Naive thymus-derived CD4-positive, alpha-beta T cell (primary cell): ENCODE results near the gene SEPHS2. TPM values are rescaled to one million over a fixed set of nuclear protein-coding genes. Genes with fewer than 3 reads are reported as not detected.
A peak's percentile ranks its signal among the peaks of the same experiment; 100 is the strongest.
"Not testable (repeated sequence)": the region's sequence is repeated elsewhere in the genome, so short reads cannot be mapped to it uniquely, and the experiment has no call there.

Experiments
- ATAC-seq: fragments of 150-1000 bp; cut with Tn5 transposase; 2 replicates; pipeline ENCODE4 v1.10.0; 2021; ENCODE audit warnings: mild to moderate bottlenecking, moderate library complexity
- CTCF ChIA-PET: fragments of 350-600 bp; sonication (Branson Sonifier 250); formaldehyde crosslinking; loops from one replicate; lab custom pipeline; 2021; ENCODE audit warnings: antibody characterized with exemption; lab: Charles Lee
- POLR2A ChIA-PET: fragments of 350-600 bp; sonication (Branson Sonifier 250); formaldehyde crosslinking; loops from one replicate; lab custom pipeline; 2021; ENCODE audit warnings: antibody characterized with exemption, inconsistent platforms; lab: Charles Lee
- DNase-seq, 9 donors: peaks; one replicate each; pipeline versions ENCODE4 v3.0.0 to v3.0.0-alpha.2; 2020 to 2022; ENCODE audit warnings: mixed read lengths in 1 of 9
- H3K27ac ChIP-seq: one replicate; pipeline ENCODE4 v1.7.0; 2013; ENCODE audit warnings: mild to moderate bottlenecking, low read depth, low read length, moderate library complexity
- H3K27me3 ChIP-seq, 2 donors: one replicate each; pipeline ENCODE4 v1.7.0; 2013; ENCODE audit warnings: low read length in 2 of 2, mild to moderate bottlenecking in 2 of 2, moderate library complexity in 2 of 2; ENCODE audit not compliant: control insufficient read depth in 2 of 2, insufficient read depth in 2 of 2
- H3K36me3 ChIP-seq, 3 experiments: 1 replicate in 2 of 3; 2 replicates in 1 of 3; pipeline ENCODE4 v1.7.0; 2013; ENCODE audit warnings: low read length in 3 of 3, mild to moderate bottlenecking in 3 of 3, moderate library complexity in 1 of 3; ENCODE audit not compliant: insufficient read depth in 3 of 3, control insufficient read depth in 2 of 3
- H3K4me1 ChIP-seq, 2 donors: one replicate each; pipeline ENCODE4 v1.7.0; 2013; ENCODE audit warnings: low read length in 2 of 2, mild to moderate bottlenecking in 2 of 2, moderate library complexity in 1 of 2; ENCODE audit not compliant: control insufficient read depth in 2 of 2, insufficient read depth in 2 of 2
- H3K4me3 ChIP-seq: 2 replicates; pipeline ENCODE4 v1.7.0; 2013; ENCODE audit warnings: mild to moderate bottlenecking, low read length
- H3K9me3 ChIP-seq, 3 experiments: 1 replicate in 2 of 3; 2 replicates in 1 of 3; pipeline ENCODE4 v1.7.0; 2013; ENCODE audit warnings: low read length in 3 of 3; ENCODE audit not compliant: control insufficient read depth in 2 of 3
- H3K27ac Mint-ChIP-seq, 9 donors: one replicate each; pipeline ENCODE4 v1.8.0; 2020 to 2022; ENCODE audit warnings: mixed read lengths in 9 of 9, mild to moderate bottlenecking in 8 of 9, moderate library complexity in 5 of 9, inconsistent platforms in 2 of 9
- H3K27me3 Mint-ChIP-seq, 5 donors: one replicate each; pipeline ENCODE4 v1.8.0; 2021 to 2022; ENCODE audit warnings: mixed read lengths in 5 of 5, mild to moderate bottlenecking in 1 of 5
- H3K36me3 Mint-ChIP-seq, 5 donors: one replicate each; pipeline ENCODE4 v1.8.0; 2020 to 2022; ENCODE audit warnings: mixed read lengths in 5 of 5, mild to moderate bottlenecking in 3 of 5, inconsistent platforms in 1 of 5
- H3K4me1 Mint-ChIP-seq, 7 donors: one replicate each; pipeline ENCODE4 v1.8.0; 2020 to 2022; ENCODE audit warnings: mixed read lengths in 7 of 7, mild to moderate bottlenecking in 3 of 7, inconsistent platforms in 1 of 7
- H3K4me3 Mint-ChIP-seq, 10 donors: one replicate each; pipeline ENCODE4 v1.8.0; 2020 to 2022; ENCODE audit warnings: mild to moderate bottlenecking in 10 of 10, mixed read lengths in 10 of 10, moderate library complexity in 6 of 10, inconsistent platforms in 2 of 10
- H3K9me3 Mint-ChIP-seq, 11 donors: one replicate each; pipeline ENCODE4 v1.8.0; 2020 to 2022; ENCODE audit warnings: mixed read lengths in 11 of 11, mild to moderate bottlenecking in 4 of 11, inconsistent platforms in 1 of 11, moderate library complexity in 1 of 11
- intact Hi-C, 2 donors: fragments of 100-400 bp; cut with micrococcal nuclease; formaldehyde crosslinking; loops; one replicate each; pipeline ENCODE4 v1.15.1; 2023
- polyA plus RNA-seq, 2 donors: library from polyadenylated mRNA; unstranded; fragments of 300-500 nt; fragmentation: Illumina TruSeq; gene quantifications; one replicate each; pipeline ENCODE4 v1.2.3, GENCODE V29; 2021
- total RNA-seq, 6 experiments: library from RNA in 5 of 6; stranded (reverse) in 5 of 6; gene quantifications; 1 replicate in 5 of 6; 2 replicates in 1 of 6; pipeline ENCODE4 v1.2.3 and lab custom pipeline; 2021 to 2026

SEPHS2 gene
- total and polyA plus RNA-seq, 7 experiments from 2014 or later, result 20.9 to 83.9 (median 50.3) TPM

GRCh38 chr16:30481381-30481780 is 35.7 kb upstream of the SEPHS2 start:
- H3K27ac ChIP-seq, result no peak overlapping the region
- no peaks in the 10 kb centered on the region for H3K9me3 ChIP-seq
- intact Hi-C loops, result no loop called here
- Mint-ChIP-seq H3K9me3 (peaks cover 0 to under 1% (median 0%) of the 10 kb centered on the region in 11 donors), H3K27ac (peak overlapping the region in 8 of 9 donors; percentile 43 to 87 (median 72)), H3K4me3 (no peak overlapping the region), H3K4me1 (peaks cover 41 to 71% (median 55%) of the 10 kb centered on the region in 7 donors), H3K36me3 (peaks cover 12 to 60% (median 22%) of the 10 kb centered on the region in 5 donors), H3K27me3 (no peaks in the 10 kb centered on the region)
- ChIA-PET POLR2A (interaction anchor here (0.6 to 3.7 kb wide), 9 partner anchors 12 to 127 kb away, joined by 3 to 15 read pairs (median 5); partner anchors contain the start of gene SEPHS2), CTCF (interaction anchor here (0.6 to 1.3 kb wide), 4 partner anchors 31 to 214 kb away, joined by 3 read pairs; no protein-coding TSS in a partner anchor)
- ATAC-seq (no peak), DNase-seq (no peak)
- no peaks in the 10 kb centered on the region for H3K27me3 ChIP-seq
- peaks cover 28 to 91% (median 60%) of the 10 kb centered on the region in 3 experiments for H3K36me3 ChIP-seq
- no peak overlapping the region for H3K4me3 ChIP-seq
- peaks cover 17 to 46% of the 10 kb centered on the region in 2 donors for H3K4me1 ChIP-seq

- ChIA-PET POLR2A (interaction anchor here (1.0 to 2.8 kb wide), 6 partner anchors 8 to 57 kb away, joined by 3 to 14 read pairs (median 4); partner anchors contain the start of gene DCTPP1), CTCF (interaction anchor here (1.6 kb wide), 1 partner anchor 29 kb away, joined by 9 read pairs; no protein-coding TSS in a partner anchor)
- ATAC-seq (no peak), DNase-seq (no peak)
- H3K27me3 ChIP-seq, result no peaks in the 10 kb centered on the region
- H3K9me3 ChIP-seq, result no peaks in the 10 kb centered on the region
- H3K27ac ChIP-seq, result peak overlapping the region; percentile 22
- Mint-ChIP-seq H3K9me3 (no peaks in the 10 kb centered on the region), H3K36me3 (peaks cover 12 to 60% (median 28%) of the 10 kb centered on the region in 5 donors), H3K4me3 (peak overlapping the region in 5 of 10 donors; percentile 8 to 54 (median 37)), H3K27ac (peak overlapping the region in 8 of 9 donors; percentile 32 to 92 (median 84)), H3K27me3 (no peaks in the 10 kb centered on the region), H3K4me1 (peaks cover 46 to 76% (median 61%) of the 10 kb centered on the region in 7 donors)
- peaks cover 38 to 65% of the 10 kb centered on the region in 2 donors for H3K4me1 ChIP-seq
- intact Hi-C loops, result no loop called here
- peaks cover 25 to 80% (median 52%) of the 10 kb centered on the region in 3 experiments for H3K36me3 ChIP-seq
- H3K4me3 ChIP-seq, result no peak overlapping the region
Observed at GRCh38 chr16:30478766-30479478, 33.2 kb upstream of the SEPHS2 start.

GRCh38 chr16:30477773-30478172 is 32.1 kb upstream of the SEPHS2 start:
- ChIA-PET CTCF (interaction anchor here (0.7 to 1.1 kb wide), 4 partner anchors 20 to 155 kb away, joined by 3 to 4 read pairs (median 3); no protein-coding TSS in a partner anchor), POLR2A (interaction anchor here (0.6 to 12.3 kb wide), 5 partner anchors 8 to 37 kb away, joined by 3 to 374 read pairs (median 5); partner anchors contain the start of gene SEPHS2)
- H3K27me3 ChIP-seq, ATAC-seq, intact Hi-C loops, H3K4me3 ChIP-seq, H3K27me3 Mint-ChIP-seq, H3K9me3 ChIP-seq, DNase-seq, H3K9me3 Mint-ChIP-seq: not testable (repeated sequence)
- peaks cover 12 to 63% (median 33%) of the 10 kb centered on the region in 5 donors for H3K36me3 Mint-ChIP-seq
- H3K4me3 Mint-ChIP-seq, result peak overlapping the region in 5 of 10 donors; percentile 2 to 74 (median 37)
- H3K27ac ChIP-seq, result peak overlapping the region; percentile 45
- peaks cover 48 to 74% (median 64%) of the 10 kb centered on the region in 7 donors for H3K4me1 Mint-ChIP-seq
- H3K4me1 ChIP-seq, result peaks cover 38 to 64% of the 10 kb centered on the region in 2 donors
- peak overlapping the region; percentile 60 to 92 (median 85) for H3K27ac Mint-ChIP-seq
- H3K36me3 ChIP-seq, result peaks cover 18 to 69% (median 41%) of the 10 kb centered on the region in 3 experiments

- ATAC-seq (no peak), DNase-seq (no peak)
- peak overlapping the region; percentile 45 for H3K27ac ChIP-seq
- no peak overlapping the region for H3K4me3 ChIP-seq
- Mint-ChIP-seq H3K9me3 (no peaks in the 10 kb centered on the region), H3K27ac (peak overlapping the region; percentile 60 to 92 (median 85)), H3K4me1 (peaks cover 49 to 75% (median 66%) of the 10 kb centered on the region in 7 donors), H3K36me3 (peaks cover 8 to 65% (median 28%) of the 10 kb centered on the region in 5 donors), H3K4me3 (peak overlapping the region in 7 of 10 donors; percentile 1 to 74 (median 39)), H3K27me3 (no peaks in the 10 kb centered on the region)
- no peaks in the 10 kb centered on the region for H3K27me3 ChIP-seq
- no peaks in the 10 kb centered on the region for H3K9me3 ChIP-seq
- intact Hi-C loops, result no loop called here
- peaks cover 42 to 59% of the 10 kb centered on the region in 2 donors for H3K4me1 ChIP-seq
- CTCF ChIA-PET, result interaction anchor here (0.7 to 1.1 kb wide), 5 partner anchors 10 to 156 kb away, joined by 3 to 4 read pairs (median 3); no protein-coding TSS in a partner anchor
- H3K36me3 ChIP-seq, result peaks cover 18 to 61% (median 33%) of the 10 kb centered on the region in 3 experiments
- POLR2A ChIA-PET, result interaction anchor here (0.6 to 12.3 kb wide), 10 partner anchors 9 to 95 kb away, joined by 3 to 374 read pairs (median 4); partner anchors contain the start of genes SEPHS2 and ZNF688
Observed at GRCh38 chr16:30476991-30477390, 31.3 kb upstream of the SEPHS2 start.

GRCh38 chr16:30474684-30475083 is 29.0 kb upstream of the SEPHS2 start:
- Histone ChIP-seq H3K9me3 (no peaks in the 10 kb centered on the region), H3K27me3 (no peaks in the 10 kb centered on the region), H3K4me3 (peak overlapping the region; percentile 74), H3K36me3 (peaks cover 11 to 38% (median 12%) of the 10 kb centered on the region in 3 experiments), H3K27ac (peak overlapping the region; percentile 84), H3K4me1 (peaks cover 63 to 68% of the 10 kb centered on the region in 2 donors)
- no peaks in the 10 kb centered on the region for H3K9me3 Mint-ChIP-seq
- DNase-seq (no peak), ATAC-seq (no peak)
- peaks cover 54 to 84% (median 60%) of the 10 kb centered on the region in 7 donors for H3K4me1 Mint-ChIP-seq
- peak overlapping the region; percentile 60 to 93 (median 86) for H3K27ac Mint-ChIP-seq
- H3K27me3 Mint-ChIP-seq, result no peaks in the 10 kb centered on the region
- ChIA-PET CTCF (interaction anchor here (1.0 to 1.4 kb wide), 2 partner anchors 12 to 16 kb away, joined by 3 read pairs; no protein-coding TSS in a partner anchor), POLR2A (interaction anchor here (0.7 to 12.3 kb wide), 5 partner anchors 9 to 109 kb away, joined by 3 to 374 read pairs (median 9); partner anchors contain the start of genes DCTPP1 and SEPHS2)
- intact Hi-C loops, result no loop called here
- peak overlapping the region; percentile 79 to 100 (median 88) for H3K4me3 Mint-ChIP-seq
- H3K36me3 Mint-ChIP-seq, result peaks cover 0 to 51% (median 28%) of the 10 kb centered on the region in 5 donors

- no peak for ATAC-seq
- Histone ChIP-seq H3K27me3 (no peaks in the 10 kb centered on the region), H3K4me3 (peak overlapping the region; percentile 74), H3K4me1 (peaks cover 69 to 70% of the 10 kb centered on the region in 2 donors), H3K27ac (peak overlapping the region; percentile 84), H3K9me3 (no peaks in the 10 kb centered on the region), H3K36me3 (peaks cover 8 to 32% (median 12%) of the 10 kb centered on the region in 3 experiments)
- no peak for DNase-seq
- Mint-ChIP-seq H3K27ac (peak overlapping the region in 8 of 9 donors; percentile 88 to 98 (median 92)), H3K4me1 (peaks cover 57 to 87% (median 61%) of the 10 kb centered on the region in 7 donors), H3K4me3 (peak overlapping the region; percentile 83 to 100 (median 98)), H3K27me3 (no peaks in the 10 kb centered on the region), H3K9me3 (no peaks in the 10 kb centered on the region), H3K36me3 (peaks cover 0 to 51% (median 28%) of the 10 kb centered on the region in 5 donors)
- POLR2A ChIA-PET, result interaction anchor here (0.7 to 12.3 kb wide), 15 partner anchors 10 to 409 kb away, joined by 3 to 374 read pairs (median 7); partner anchors contain the start of genes ALDOA, DCTPP1, SEPHS2 and SEPTIN1
- intact Hi-C loops, result no loop called here
- CTCF ChIA-PET, result interaction anchor here (0.6 to 2.7 kb wide), 9 partner anchors 13 to 62 kb away, joined by 3 to 13 read pairs (median 4); partner anchors contain the start of gene DCTPP1
Observed at GRCh38 chr16:30474074-30474452, 28.4 kb upstream of the SEPHS2 start.
